ENCODE measurements around the gene LRTM2.

The LRTM2 gene

GRCh38 chr12:1823237-1823636, 2.9 kb downstream of the LRTM2 start:
- Histone ChIP-seq H3K27me3 (ENCODE audit: control insufficient read depth, insufficient read depth, low read length) (peaks cover 18% of the 10 kb centered on the region), H3K4me1 (ENCODE audit: control insufficient read depth, insufficient read depth, low read length) (peaks cover 2% of the 10 kb centered on the region), H3K9me3 (ENCODE audit: control insufficient read depth, insufficient read depth, low read length) (no peaks in the 10 kb centered on the region), H3K4me3 (ENCODE audit: low read length) (no peak overlapping the region), H3K27ac (ENCODE audit: low read length) (no peak overlapping the region), H3K36me3 (ENCODE audit: control insufficient read depth, insufficient read depth, low read length) (no peaks in the 10 kb centered on the region)
- no peak for DNase-seq (ENCODE audit: low read depth, low spot score)
- WGBS (ENCODE audit: insufficient coverage, insufficient read length): no CpG with 5 or more reads among the region's 10 CpGs

GRCh38 chr12:1825382-1826102, 5.2 kb downstream of the LRTM2 start:
- no peak for DNase-seq (ENCODE audit: low read depth, low spot score)
- no peak overlapping the region for H3K4me3 ChIP-seq (ENCODE audit: low read length)
- H3K4me1 ChIP-seq (ENCODE audit: control insufficient read depth, insufficient read depth, low read length): peaks cover 1% of the 10 kb centered on the region
- no peaks in the 10 kb centered on the region for H3K9me3 ChIP-seq (ENCODE audit: control insufficient read depth, insufficient read depth, low read length)
- WGBS (ENCODE audit: insufficient coverage, insufficient read length): no CpG with 5 or more reads among the region's 14 CpGs
- no peaks in the 10 kb centered on the region for H3K36me3 ChIP-seq (ENCODE audit: control insufficient read depth, insufficient read depth, low read length)
- peaks cover 9% of the 10 kb centered on the region for H3K27me3 ChIP-seq (ENCODE audit: control insufficient read depth, insufficient read depth, low read length)
- no peak overlapping the region for H3K27ac ChIP-seq (ENCODE audit: low read length)

- no peaks in the 10 kb centered on the region for H3K9me3 ChIP-seq (ENCODE audit: control insufficient read depth, insufficient read depth, low read length)
- H3K4me1 ChIP-seq (ENCODE audit: control insufficient read depth, insufficient read depth, low read length): peaks cover 1% of the 10 kb centered on the region
- no peak for DNase-seq (ENCODE audit: low read depth, low spot score)
- H3K36me3 ChIP-seq (ENCODE audit: control insufficient read depth, insufficient read depth, low read length): no peaks in the 10 kb centered on the region
- H3K4me3 ChIP-seq (ENCODE audit: low read length): no peak overlapping the region
- WGBS (ENCODE audit: insufficient coverage, insufficient read length): no CpG with 5 or more reads among the region's 15 CpGs
- H3K27me3 ChIP-seq (ENCODE audit: control insufficient read depth, insufficient read depth, low read length): peaks cover 2% of the 10 kb centered on the region; the same call in 1 of the 2 replicates
- no peak overlapping the region for H3K27ac ChIP-seq (ENCODE audit: low read length)
Measured at GRCh38 chr12:1826401-1826800, 6.0 kb downstream of the LRTM2 start.

- no peaks in the 10 kb centered on the region for H3K36me3 ChIP-seq (ENCODE audit: control insufficient read depth, insufficient read depth, low read length)
- H3K4me3 ChIP-seq (ENCODE audit: low read length): no peak overlapping the region
- 0 out of 2 replicates have a peak, but pooled peaks cover 1% of the 10 kb centered on the region for H3K4me1 ChIP-seq (ENCODE audit: control insufficient read depth, insufficient read depth, low read length)
- no peak for DNase-seq (ENCODE audit: low read depth, low spot score)
- H3K27me3 ChIP-seq (ENCODE audit: control insufficient read depth, insufficient read depth, low read length): no peaks in the 10 kb centered on the region
- no CpG with 5 or more reads among the region's 25 CpGs for WGBS (ENCODE audit: insufficient coverage, insufficient read length)
- H3K27ac ChIP-seq (ENCODE audit: low read length): no peak overlapping the region
- no peaks in the 10 kb centered on the region for H3K9me3 ChIP-seq (ENCODE audit: control insufficient read depth, insufficient read depth, low read length)
Measured at GRCh38 chr12:1826867-1827705, 6.7 kb downstream of the LRTM2 start.

GRCh38 chr12:1827826-1828805, 7.8 kb downstream of the LRTM2 start:
- no peak for DNase-seq (ENCODE audit: low read depth, low spot score)
- H3K36me3 ChIP-seq (ENCODE audit: control insufficient read depth, insufficient read depth, low read length): no peaks in the 10 kb centered on the region
- no peak overlapping the region for H3K27ac ChIP-seq (ENCODE audit: low read length)
- no peak overlapping the region for H3K4me3 ChIP-seq (ENCODE audit: low read length)
- H3K9me3 ChIP-seq (ENCODE audit: control insufficient read depth, insufficient read depth, low read length): no peaks in the 10 kb centered on the region
- H3K27me3 ChIP-seq (ENCODE audit: control insufficient read depth, insufficient read depth, low read length): no peaks in the 10 kb centered on the region
- WGBS (ENCODE audit: insufficient coverage, insufficient read length): no CpG with 5 or more reads among the region's 38 CpGs
- H3K4me1 ChIP-seq (ENCODE audit: control insufficient read depth, insufficient read depth, low read length): 0 out of 2 replicates have a peak, but pooled peaks cover 1% of the 10 kb centered on the region

- no CpG with 5 or more reads among the region's 16 CpGs for WGBS (ENCODE audit: insufficient coverage, insufficient read length)
- Histone ChIP-seq H3K4me1 (ENCODE audit: control insufficient read depth, insufficient read depth, low read length) (0 out of 2 replicates have a peak, but pooled peaks cover 1% of the 10 kb centered on the region), H3K27me3 (ENCODE audit: control insufficient read depth, insufficient read depth, low read length) (no peaks in the 10 kb centered on the region), H3K4me3 (ENCODE audit: low read length) (no peak overlapping the region), H3K27ac (ENCODE audit: low read length) (no peak overlapping the region), H3K36me3 (ENCODE audit: control insufficient read depth, insufficient read depth, low read length) (no peaks in the 10 kb centered on the region), H3K9me3 (ENCODE audit: control insufficient read depth, insufficient read depth, low read length) (no peaks in the 10 kb centered on the region)
- DNase-seq (ENCODE audit: low read depth, low spot score): no peak
Measured at GRCh38 chr12:1828856-1829255, 8.5 kb downstream of the LRTM2 start.

GRCh38 chr12:1829306-1829900, 9.0 kb downstream of the LRTM2 start:
- Histone ChIP-seq H3K4me1 (ENCODE audit: control insufficient read depth, insufficient read depth, low read length) (0 out of 2 replicates have a peak, but pooled peaks cover 1% of the 10 kb centered on the region), H3K27me3 (ENCODE audit: control insufficient read depth, insufficient read depth, low read length) (no peaks in the 10 kb centered on the region), H3K36me3 (ENCODE audit: control insufficient read depth, insufficient read depth, low read length) (no peaks in the 10 kb centered on the region), H3K9me3 (ENCODE audit: control insufficient read depth, insufficient read depth, low read length) (no peaks in the 10 kb centered on the region), H3K27ac (ENCODE audit: low read length) (no peak overlapping the region), H3K4me3 (ENCODE audit: low read length) (no peak overlapping the region)
- WGBS (ENCODE audit: insufficient coverage, insufficient read length): no CpG with 5 or more reads among the region's 11 CpGs
- no peak for DNase-seq (ENCODE audit: low read depth, low spot score)

GRCh38 chr12:1830401-1830845, 10.1 kb downstream of the LRTM2 start:
- Histone ChIP-seq H3K27ac (ENCODE audit: low read length) (no peak overlapping the region), H3K27me3 (ENCODE audit: control insufficient read depth, insufficient read depth, low read length) (no peaks in the 10 kb centered on the region), H3K4me3 (ENCODE audit: low read length) (no peak overlapping the region), H3K9me3 (ENCODE audit: control insufficient read depth, insufficient read depth, low read length) (no peaks in the 10 kb centered on the region), H3K4me1 (ENCODE audit: control insufficient read depth, insufficient read depth, low read length) (0 out of 2 replicates have a peak, but pooled peaks cover 1% of the 10 kb centered on the region), H3K36me3 (ENCODE audit: control insufficient read depth, insufficient read depth, low read length) (no peaks in the 10 kb centered on the region)
- DNase-seq (ENCODE audit: low read depth, low spot score): no peak
- no CpG with 5 or more reads among the region's 3 CpGs for WGBS (ENCODE audit: insufficient coverage, insufficient read length)

GRCh38 chr12:1830981-1831963, 10.9 kb downstream of the LRTM2 start:
- Histone ChIP-seq H3K9me3 (ENCODE audit: control insufficient read depth, insufficient read depth, low read length) (no peaks in the 10 kb centered on the region), H3K4me3 (ENCODE audit: low read length) (peak overlapping the region; percentile 10; the same call in 1 of the 2 replicates), H3K36me3 (ENCODE audit: control insufficient read depth, insufficient read depth, low read length) (no peaks in the 10 kb centered on the region), H3K4me1 (ENCODE audit: control insufficient read depth, insufficient read depth, low read length) (0 out of 2 replicates have a peak, but pooled peaks cover 1% of the 10 kb centered on the region), H3K27ac (ENCODE audit: low read length) (no peak overlapping the region), H3K27me3 (ENCODE audit: control insufficient read depth, insufficient read depth, low read length) (no peaks in the 10 kb centered on the region)
- no CpG with 5 or more reads among the region's 34 CpGs for WGBS (ENCODE audit: insufficient coverage, insufficient read length)
- peak; percentile 80 for DNase-seq (ENCODE audit: low read depth, low spot score)

Measured in iPS DF 6.9 (cell line).